Activated naive CD4-positive, alpha-beta T cell treated with anti-CD3 and anti-CD28 coated beads, Interleukin-2, amount 10 ng/mL, durations not matched to agents 7 days and 5 days (primary cell): ENCODE data around the gene LRIG1.

Source experiments
- CTCF ChIA-PET: fragments of 350-600 bp; sonication (Branson Sonifier 250); formaldehyde crosslinking; loops from one replicate; lab custom pipeline; 2021; ENCODE audit warnings: antibody characterized with exemption; lab: Charles Lee
- DNase-seq: peaks from one replicate; pipeline ENCODE4 v3.0.0-alpha.2; 2020
- H3K27ac Mint-ChIP-seq: one replicate; pipeline ENCODE4 v1.8.0; 2021; ENCODE audit warnings: mild to moderate bottlenecking, moderate library complexity, mixed read lengths
- H3K27me3 Mint-ChIP-seq: one replicate; pipeline ENCODE4 v1.8.0; 2021; ENCODE audit warnings: mild to moderate bottlenecking, mixed read lengths
- H3K36me3 Mint-ChIP-seq: one replicate; pipeline ENCODE4 v1.8.0; 2021; ENCODE audit warnings: mixed read lengths
- H3K4me1 Mint-ChIP-seq: one replicate; pipeline ENCODE4 v1.8.0; 2021; ENCODE audit warnings: mixed read lengths
- H3K4me3 Mint-ChIP-seq: one replicate; pipeline ENCODE4 v1.8.0; 2021; ENCODE audit warnings: mild to moderate bottlenecking, moderate library complexity, mixed read lengths
- H3K9me3 Mint-ChIP-seq: one replicate; pipeline ENCODE4 v1.8.0; 2021; ENCODE audit warnings: mixed read lengths

The LRIG1 gene

GRCh38 chr3:66477856-66478255 is 23.0 kb downstream of the LRIG1 start:
- peaks cover 11% of the 10 kb centered on the region for H3K9me3 Mint-ChIP-seq
- no peak for DNase-seq
- H3K4me1 Mint-ChIP-seq: peaks cover 17% of the 10 kb centered on the region
- CTCF ChIA-PET: no interaction called here
- H3K36me3 Mint-ChIP-seq: peaks cover 22% of the 10 kb centered on the region
- no peak overlapping the region for H3K27ac Mint-ChIP-seq
- H3K4me3 Mint-ChIP-seq: no peak overlapping the region
- no peaks in the 10 kb centered on the region for H3K27me3 Mint-ChIP-seq

- Mint-ChIP-seq H3K9me3 (peaks cover 11% of the 10 kb centered on the region), H3K4me1 (peaks cover 24% of the 10 kb centered on the region), H3K27me3 (no peaks in the 10 kb centered on the region), H3K27ac (no peak overlapping the region), H3K36me3 (peaks cover 22% of the 10 kb centered on the region), H3K4me3 (no peak overlapping the region)
- CTCF ChIA-PET: interaction anchor here (2.9 kb wide), 1 partner anchor 14 kb away, joined by 11 read pairs; no protein-coding TSS in a partner anchor
- no peak for DNase-seq
Measured at GRCh38 chr3:66476852-66477381, 23.9 kb downstream of the LRIG1 start.

- H3K4me1 Mint-ChIP-seq: peaks cover 35% of the 10 kb centered on the region
- CTCF ChIA-PET: interaction anchor here (1.4 to 2.9 kb wide), 2 partner anchors 16 to 19 kb away, joined by 4 to 11 read pairs; no protein-coding TSS in a partner anchor
Measured at GRCh38 chr3:66475386-66476020, 25.3 kb downstream of the LRIG1 start.

GRCh38 chr3:66473692-66474091 is 27.1 kb downstream of the LRIG1 start:
- Mint-ChIP-seq H3K27ac (peak overlapping the region; percentile 89), H3K27me3 (no peaks in the 10 kb centered on the region), H3K9me3 (no peaks in the 10 kb centered on the region), H3K4me1 (peaks cover 52% of the 10 kb centered on the region), H3K4me3 (peak overlapping the region; percentile 11), H3K36me3 (peaks cover 11% of the 10 kb centered on the region)
- CTCF ChIA-PET: interaction anchor here (1.0 to 1.3 kb wide), 5 partner anchors 10 to 65 kb away, joined by 3 to 4 read pairs (median 3); no protein-coding TSS in a partner anchor
- no peak for DNase-seq

More at GRCh38 chr3:66475386-66476020, 25.3 kb downstream of the LRIG1 start:
- Mint-ChIP-seq H3K27ac (no peak overlapping the region), H3K4me3 (no peak overlapping the region), H3K27me3 (no peaks in the 10 kb centered on the region), H3K9me3 (peaks cover 11% of the 10 kb centered on the region), H3K36me3 (peaks cover 20% of the 10 kb centered on the region)
- no peak for DNase-seq

GRCh38 chr3:66473181-66473580 is 27.6 kb downstream of the LRIG1 start:
- Mint-ChIP-seq H3K36me3 (peaks cover 9% of the 10 kb centered on the region), H3K4me1 (peaks cover 55% of the 10 kb centered on the region), H3K27ac (peak overlapping the region; percentile 89), H3K9me3 (no peaks in the 10 kb centered on the region), H3K4me3 (peak overlapping the region; percentile 11), H3K27me3 (no peaks in the 10 kb centered on the region)
- CTCF ChIA-PET: interaction anchor here (1.0 to 1.3 kb wide), 5 partner anchors 10 to 65 kb away, joined by 3 to 4 read pairs (median 3); no protein-coding TSS in a partner anchor
- DNase-seq: no peak

- Mint-ChIP-seq H3K27ac (peak overlapping the region; percentile 89), H3K27me3 (no peaks in the 10 kb centered on the region), H3K36me3 (peaks cover 8% of the 10 kb centered on the region), H3K9me3 (no peaks in the 10 kb centered on the region), H3K4me3 (peak overlapping the region; percentile 11), H3K4me1 (peaks cover 60% of the 10 kb centered on the region)
- CTCF ChIA-PET: interaction anchor here (1.0 to 1.2 kb wide), 4 partner anchors 11 to 64 kb away, joined by 3 read pairs; no protein-coding TSS in a partner anchor
- DNase-seq: peak; percentile 29
Measured at GRCh38 chr3:66472313-66473134, 28.3 kb downstream of the LRIG1 start.

GRCh38 chr3:66470956-66471686 is 29.7 kb downstream of the LRIG1 start:
- no peaks in the 10 kb centered on the region for H3K9me3 Mint-ChIP-seq
- DNase-seq: no peak
- H3K27ac Mint-ChIP-seq: no peak overlapping the region
- peaks cover 62% of the 10 kb centered on the region for H3K4me1 Mint-ChIP-seq
- no peaks in the 10 kb centered on the region for H3K27me3 Mint-ChIP-seq
- CTCF ChIA-PET: interaction anchor here (1.2 to 2.6 kb wide), 4 partner anchors 8 to 27 kb away, joined by 3 to 10 read pairs (median 4); no protein-coding TSS in a partner anchor
- H3K4me3 Mint-ChIP-seq: no peak overlapping the region
- H3K36me3 Mint-ChIP-seq: peaks cover 6% of the 10 kb centered on the region

GRCh38 chr3:66470285-66470684 is 30.5 kb downstream of the LRIG1 start:
- H3K27me3 Mint-ChIP-seq: no peaks in the 10 kb centered on the region
- no peaks in the 10 kb centered on the region for H3K9me3 Mint-ChIP-seq
- peaks cover 6% of the 10 kb centered on the region for H3K36me3 Mint-ChIP-seq
- CTCF ChIA-PET: interaction anchor here (1.2 to 2.6 kb wide), 4 partner anchors 9 to 28 kb away, joined by 3 to 10 read pairs (median 4); no protein-coding TSS in a partner anchor
- H3K27ac Mint-ChIP-seq: no peak overlapping the region
- peaks cover 62% of the 10 kb centered on the region for H3K4me1 Mint-ChIP-seq
- H3K4me3 Mint-ChIP-seq: no peak overlapping the region
- no peak for DNase-seq

GRCh38 chr3:66469220-66469640 is 31.6 kb downstream of the LRIG1 start:
- Mint-ChIP-seq H3K27ac (no peak overlapping the region), H3K27me3 (no peaks in the 10 kb centered on the region), H3K9me3 (no peaks in the 10 kb centered on the region), H3K4me3 (no peak overlapping the region), H3K36me3 (peaks cover 6% of the 10 kb centered on the region), H3K4me1 (peaks cover 61% of the 10 kb centered on the region)
- CTCF ChIA-PET: interaction anchor here (1.0 to 2.6 kb wide), 6 partner anchors 13 to 62 kb away, joined by 3 to 10 read pairs (median 4); no protein-coding TSS in a partner anchor
- DNase-seq: no peak

GRCh38 chr3:66467996-66468735 is 32.7 kb downstream of the LRIG1 start:
- Mint-ChIP-seq H3K27ac (no peak overlapping the region), H3K4me1 (peaks cover 50% of the 10 kb centered on the region), H3K4me3 (no peak overlapping the region), H3K9me3 (no peaks in the 10 kb centered on the region), H3K36me3 (peaks cover 6% of the 10 kb centered on the region), H3K27me3 (no peaks in the 10 kb centered on the region)
- DNase-seq: no peak
- CTCF ChIA-PET: interaction anchor here (0.7 to 1.5 kb wide), 3 partner anchors 22 to 36 kb away, joined by 3 to 5 read pairs (median 4); no protein-coding TSS in a partner anchor

- H3K4me3 Mint-ChIP-seq: no peak overlapping the region
- H3K27me3 Mint-ChIP-seq: no peaks in the 10 kb centered on the region
- no peaks in the 10 kb centered on the region for H3K9me3 Mint-ChIP-seq
- peaks cover 9% of the 10 kb centered on the region for H3K36me3 Mint-ChIP-seq
- H3K4me1 Mint-ChIP-seq: peaks cover 41% of the 10 kb centered on the region
- no peak overlapping the region for H3K27ac Mint-ChIP-seq
- no peak for DNase-seq
- CTCF ChIA-PET: no interaction called here
Measured at GRCh38 chr3:66466606-66467270, 34.1 kb downstream of the LRIG1 start.

GRCh38 chr3:66465587-66465986 is 35.2 kb downstream of the LRIG1 start:
- no peaks in the 10 kb centered on the region for H3K27me3 Mint-ChIP-seq
- no peak overlapping the region for H3K27ac Mint-ChIP-seq
- no peaks in the 10 kb centered on the region for H3K9me3 Mint-ChIP-seq
- no peak for DNase-seq
- H3K36me3 Mint-ChIP-seq: peaks cover 16% of the 10 kb centered on the region
- CTCF ChIA-PET: no interaction called here
- H3K4me1 Mint-ChIP-seq: peaks cover 37% of the 10 kb centered on the region
- no peak overlapping the region for H3K4me3 Mint-ChIP-seq
